HEK293 (cell line): ENCODE measurements around the gene BAK1.

Experiments
- CTCF ChIP-seq: fragments of 450-650 bp; formaldehyde crosslinking; IDR thresholded peaks from 2 replicates; pipeline ENCODE4 v1.5.1; 2016; ENCODE audit warnings: missing biosample characterization, missing genetic modification characterization
- EGR2 ChIP-seq: fragments of 450-650 bp; formaldehyde crosslinking; IDR thresholded peaks from 2 replicates; pipeline ENCODE4 v1.5.1; 2016; ENCODE audit warnings: low read depth, missing biosample characterization, missing genetic modification characterization
- ZFP41 ChIP-seq: fragments of 450-650 bp; formaldehyde crosslinking; IDR thresholded peaks from 2 replicates; pipeline ENCODE4 v1.5.1; 2016; ENCODE audit warnings: missing biosample characterization, missing genetic modification characterization, borderline replicate concordance
- ZNF514 ChIP-seq: fragments of 450-650 bp; formaldehyde crosslinking; IDR thresholded peaks from 2 replicates; pipeline ENCODE4 v1.5.1; 2016; ENCODE audit warnings: missing biosample characterization, missing genetic modification characterization
- ZNF558 ChIP-seq: fragments of 450-650 bp; formaldehyde crosslinking; IDR thresholded peaks from 2 replicates; pipeline ENCODE4 v1.5.1; 2016; ENCODE audit warnings: missing biosample characterization, missing genetic modification characterization
- TF ChIP-seq, protein P1 (sequence below): fragments of 450-650 bp; formaldehyde crosslinking; IDR thresholded peaks from 2 replicates; pipeline ENCODE4 v1.5.1; 2016; ENCODE audit warnings: missing biosample characterization, missing genetic modification characterization, borderline replicate concordance
- TF ChIP-seq, protein P2 (sequence below): fragments of 450-650 bp; formaldehyde crosslinking; IDR thresholded peaks from 2 replicates; pipeline ENCODE4 v1.5.1; 2016; ENCODE audit warnings: missing biosample characterization, missing genetic modification characterization

DNA sequence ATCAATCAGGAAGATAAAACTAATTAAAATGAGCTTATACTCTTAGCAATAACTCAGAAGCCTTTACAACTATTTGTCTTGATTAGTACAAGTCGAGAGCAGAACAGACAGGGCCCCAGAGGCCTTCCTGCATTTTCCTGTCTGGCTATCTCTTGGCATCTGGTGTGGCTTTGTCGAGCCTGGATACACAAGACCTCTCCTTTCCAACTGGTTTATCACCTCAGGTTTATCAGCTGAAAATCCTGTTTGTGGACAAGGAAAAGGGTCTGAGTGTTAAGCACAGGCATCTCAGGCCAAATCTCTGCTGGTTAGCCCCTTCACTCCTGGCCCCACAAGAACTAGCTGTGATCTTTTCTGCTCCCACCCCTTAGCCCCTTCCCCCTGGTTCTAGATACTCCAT, 32.6 kb downstream of the BAK1 start:
- TF ChIP-seq CTCF (no peak), ZNF514 (tag by site-specific recombination) (no peak), ZNF558 (tag by site-specific recombination) (no peak), EGR2 (tag by site-specific recombination) (no peak), ZFP41 (tag by site-specific recombination) (no peak)
- TF ChIP-seq, protein P1, sequence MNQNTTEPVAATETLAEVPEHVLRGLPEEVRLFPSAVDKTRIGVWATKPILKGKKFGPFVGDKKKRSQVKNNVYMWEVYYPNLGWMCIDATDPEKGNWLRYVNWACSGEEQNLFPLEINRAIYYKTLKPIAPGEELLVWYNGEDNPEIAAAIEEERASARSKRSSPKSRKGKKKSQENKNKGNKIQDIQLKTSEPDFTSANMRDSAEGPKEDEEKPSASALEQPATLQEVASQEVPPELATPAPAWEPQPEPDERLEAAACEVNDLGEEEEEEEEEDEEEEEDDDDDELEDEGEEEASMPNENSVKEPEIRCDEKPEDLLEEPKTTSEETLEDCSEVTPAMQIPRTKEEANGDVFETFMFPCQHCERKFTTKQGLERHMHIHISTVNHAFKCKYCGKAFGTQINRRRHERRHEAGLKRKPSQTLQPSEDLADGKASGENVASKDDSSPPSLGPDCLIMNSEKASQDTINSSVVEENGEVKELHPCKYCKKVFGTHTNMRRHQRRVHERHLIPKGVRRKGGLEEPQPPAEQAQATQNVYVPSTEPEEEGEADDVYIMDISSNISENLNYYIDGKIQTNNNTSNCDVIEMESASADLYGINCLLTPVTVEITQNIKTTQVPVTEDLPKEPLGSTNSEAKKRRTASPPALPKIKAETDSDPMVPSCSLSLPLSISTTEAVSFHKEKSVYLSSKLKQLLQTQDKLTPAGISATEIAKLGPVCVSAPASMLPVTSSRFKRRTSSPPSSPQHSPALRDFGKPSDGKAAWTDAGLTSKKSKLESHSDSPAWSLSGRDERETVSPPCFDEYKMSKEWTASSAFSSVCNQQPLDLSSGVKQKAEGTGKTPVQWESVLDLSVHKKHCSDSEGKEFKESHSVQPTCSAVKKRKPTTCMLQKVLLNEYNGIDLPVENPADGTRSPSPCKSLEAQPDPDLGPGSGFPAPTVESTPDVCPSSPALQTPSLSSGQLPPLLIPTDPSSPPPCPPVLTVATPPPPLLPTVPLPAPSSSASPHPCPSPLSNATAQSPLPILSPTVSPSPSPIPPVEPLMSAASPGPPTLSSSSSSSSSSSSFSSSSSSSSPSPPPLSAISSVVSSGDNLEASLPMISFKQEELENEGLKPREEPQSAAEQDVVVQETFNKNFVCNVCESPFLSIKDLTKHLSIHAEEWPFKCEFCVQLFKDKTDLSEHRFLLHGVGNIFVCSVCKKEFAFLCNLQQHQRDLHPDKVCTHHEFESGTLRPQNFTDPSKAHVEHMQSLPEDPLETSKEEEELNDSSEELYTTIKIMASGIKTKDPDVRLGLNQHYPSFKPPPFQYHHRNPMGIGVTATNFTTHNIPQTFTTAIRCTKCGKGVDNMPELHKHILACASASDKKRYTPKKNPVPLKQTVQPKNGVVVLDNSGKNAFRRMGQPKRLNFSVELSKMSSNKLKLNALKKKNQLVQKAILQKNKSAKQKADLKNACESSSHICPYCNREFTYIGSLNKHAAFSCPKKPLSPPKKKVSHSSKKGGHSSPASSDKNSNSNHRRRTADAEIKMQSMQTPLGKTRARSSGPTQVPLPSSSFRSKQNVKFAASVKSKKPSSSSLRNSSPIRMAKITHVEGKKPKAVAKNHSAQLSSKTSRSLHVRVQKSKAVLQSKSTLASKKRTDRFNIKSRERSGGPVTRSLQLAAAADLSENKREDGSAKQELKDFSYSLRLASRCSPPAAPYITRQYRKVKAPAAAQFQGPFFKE = no peak
- TF ChIP-seq, protein P2, sequence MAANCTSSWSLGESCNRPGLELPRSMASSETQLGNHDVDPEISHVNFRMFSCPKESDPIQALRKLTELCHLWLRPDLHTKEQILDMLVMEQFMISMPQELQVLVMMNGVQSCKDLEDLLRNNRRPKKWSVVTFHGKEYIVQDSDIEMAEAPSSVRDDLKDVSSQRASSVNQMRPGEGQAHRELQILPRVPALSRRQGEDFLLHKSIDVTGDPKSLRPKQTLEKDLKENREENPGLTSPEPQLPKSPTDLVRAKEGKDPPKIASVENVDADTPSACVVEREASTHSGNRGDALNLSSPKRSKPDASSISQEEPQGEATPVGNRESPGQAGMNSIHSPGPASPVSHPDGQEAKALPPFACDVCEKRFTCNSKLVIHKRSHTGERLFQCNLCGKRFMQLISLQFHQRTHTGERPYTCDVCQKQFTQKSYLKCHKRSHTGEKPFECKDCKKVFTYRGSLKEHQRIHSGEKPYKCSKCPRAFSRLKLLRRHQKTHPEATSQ (tag by site-specific recombination) = no peak
